ENCODE data around the gene NINJ1.

GRCh38 chr9:93089481-93089991, 44.5 kb downstream of the NINJ1 start:
- TF ChIP-seq TAF1 (IDR thresholded peaks at IDR 0.05; ENCODE audit: borderline replicate concordance, insufficient read depth, low read length) = no peak
- TF ChIP-seq POLR2AphosphoS5 (IDR thresholded peaks at IDR 0.05; ENCODE audit: low read depth, low read length) = no peak
